Coronary artery (tissue), 2 donors: ENCODE data around the gene RAB3B.
"Not testable (repeated sequence)": the region's sequence is repeated elsewhere in the genome, so short reads cannot be mapped to it uniquely, and the experiment has no call there.

Experiments
- DNase-seq: peaks from one replicate; pipeline ENCODE4 v3.0.0-alpha.2; 2017; ENCODE audit warnings: low spot score
- H3K27ac ChIP-seq, 2 donors: fragments of 200-600 bp; sonication (generic); one replicate each; pipeline ENCODE4 v1.5.1; 2016 to 2019
- H3K4me3 ChIP-seq: fragments of 200-600 bp; sonication (generic); 2 replicates; pipeline ENCODE4 v1.5.1; 2016; ENCODE audit warnings: mild to moderate bottlenecking, moderate library complexity
- TF ChIP-seq, protein P1 (sequence below): fragments of 200-600 bp; sonication (generic); IDR thresholded peaks from one replicate; pipeline ENCODE4 v1.5.1; 2019; ENCODE audit warnings: antibody characterized with exemption

RAB3B gene

DNA sequence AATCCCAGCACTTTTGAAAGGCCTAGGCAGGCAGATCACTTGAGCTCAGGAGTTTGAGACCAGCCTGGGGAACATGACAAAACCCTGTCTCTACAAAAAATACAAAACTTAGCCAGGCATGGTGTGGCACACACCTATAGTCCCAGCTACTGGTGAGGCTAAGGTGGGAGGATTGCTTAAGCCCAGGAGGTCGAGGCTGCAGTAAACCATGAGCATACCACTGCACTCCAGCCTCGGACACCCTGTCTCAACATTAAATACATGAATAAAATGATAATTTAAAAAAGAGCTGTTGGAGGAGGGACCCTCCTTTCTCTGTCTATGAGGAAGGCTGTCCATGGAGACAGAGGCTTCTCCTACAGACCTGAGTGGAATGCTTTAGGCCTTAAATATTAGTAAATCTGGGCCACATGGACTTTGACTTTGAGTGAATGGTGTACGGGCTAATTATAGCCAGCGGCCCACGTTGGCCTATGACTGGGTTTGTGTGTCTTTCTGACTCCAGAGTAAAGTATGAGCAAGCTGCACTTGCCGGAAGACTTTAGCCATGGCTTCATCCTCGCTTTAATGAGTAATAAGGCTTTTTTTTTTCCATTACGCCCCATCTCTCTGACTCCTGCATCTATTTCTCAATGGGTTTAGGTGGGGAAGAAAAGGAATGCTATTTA is 21.3 kb downstream of the RAB3B start:
- DNase-seq = no peak
- Histone ChIP-seq H3K4me3 (no peak overlapping the region), H3K27ac (no peak overlapping the region)
- TF ChIP-seq, protein P1, sequence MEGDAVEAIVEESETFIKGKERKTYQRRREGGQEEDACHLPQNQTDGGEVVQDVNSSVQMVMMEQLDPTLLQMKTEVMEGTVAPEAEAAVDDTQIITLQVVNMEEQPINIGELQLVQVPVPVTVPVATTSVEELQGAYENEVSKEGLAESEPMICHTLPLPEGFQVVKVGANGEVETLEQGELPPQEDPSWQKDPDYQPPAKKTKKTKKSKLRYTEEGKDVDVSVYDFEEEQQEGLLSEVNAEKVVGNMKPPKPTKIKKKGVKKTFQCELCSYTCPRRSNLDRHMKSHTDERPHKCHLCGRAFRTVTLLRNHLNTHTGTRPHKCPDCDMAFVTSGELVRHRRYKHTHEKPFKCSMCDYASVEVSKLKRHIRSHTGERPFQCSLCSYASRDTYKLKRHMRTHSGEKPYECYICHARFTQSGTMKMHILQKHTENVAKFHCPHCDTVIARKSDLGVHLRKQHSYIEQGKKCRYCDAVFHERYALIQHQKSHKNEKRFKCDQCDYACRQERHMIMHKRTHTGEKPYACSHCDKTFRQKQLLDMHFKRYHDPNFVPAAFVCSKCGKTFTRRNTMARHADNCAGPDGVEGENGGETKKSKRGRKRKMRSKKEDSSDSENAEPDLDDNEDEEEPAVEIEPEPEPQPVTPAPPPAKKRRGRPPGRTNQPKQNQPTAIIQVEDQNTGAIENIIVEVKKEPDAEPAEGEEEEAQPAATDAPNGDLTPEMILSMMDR = no peak

DNA sequence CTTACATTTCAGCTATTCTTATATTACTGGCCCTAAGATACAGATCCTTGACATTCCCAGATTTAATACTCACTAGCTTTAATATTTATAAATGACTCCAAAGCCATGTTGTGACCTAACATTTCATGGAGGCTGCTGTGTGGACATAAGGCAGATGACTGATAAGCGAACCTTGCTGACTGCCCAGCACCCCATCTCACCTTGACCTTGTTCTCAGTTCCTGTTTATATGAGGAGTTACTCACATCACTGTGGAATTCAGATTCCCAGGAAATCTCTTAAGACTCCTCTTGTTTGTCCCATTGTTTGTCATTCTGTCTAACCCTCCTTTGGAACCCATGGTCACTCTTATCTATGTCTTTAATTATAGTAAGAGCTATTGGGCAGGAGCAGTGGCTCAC is 21.9 kb downstream of the RAB3B start:
- TF ChIP-seq, protein P1 = no peak
- no peak overlapping the region for H3K27ac ChIP-seq
- no peak overlapping the region for H3K4me3 ChIP-seq
- DNase-seq = no peak

DNA sequence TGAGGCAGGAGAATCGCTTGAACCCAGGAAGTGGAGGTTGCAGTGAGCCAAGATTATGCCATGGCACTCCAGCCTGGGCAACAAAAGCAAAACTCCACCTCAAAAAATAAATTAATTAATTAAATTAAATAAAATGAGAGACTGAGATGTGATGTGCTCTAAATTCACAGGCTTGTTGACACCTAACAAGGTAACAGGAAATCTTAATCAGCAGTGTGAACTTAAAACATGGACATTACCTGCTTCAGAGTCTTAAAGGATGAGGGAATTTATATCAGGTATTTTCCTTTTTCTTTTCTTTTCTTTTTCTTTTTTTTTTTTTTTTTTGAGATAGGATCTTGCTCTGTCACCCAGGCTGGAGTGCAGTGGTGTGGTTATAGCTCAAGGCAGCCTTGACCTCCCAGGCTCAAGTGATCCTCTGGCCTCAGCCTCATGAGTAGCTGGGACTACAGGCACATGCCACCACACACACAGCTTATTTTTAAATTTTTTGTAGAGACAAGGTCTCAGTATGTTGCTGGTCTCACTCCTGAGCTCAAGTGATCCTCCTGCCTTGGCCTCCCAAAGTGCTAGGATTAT is 23.2 kb downstream of the RAB3B start:
- H3K27ac ChIP-seq, H3K4me3 ChIP-seq, DNase-seq: not testable (repeated sequence)

DNA sequence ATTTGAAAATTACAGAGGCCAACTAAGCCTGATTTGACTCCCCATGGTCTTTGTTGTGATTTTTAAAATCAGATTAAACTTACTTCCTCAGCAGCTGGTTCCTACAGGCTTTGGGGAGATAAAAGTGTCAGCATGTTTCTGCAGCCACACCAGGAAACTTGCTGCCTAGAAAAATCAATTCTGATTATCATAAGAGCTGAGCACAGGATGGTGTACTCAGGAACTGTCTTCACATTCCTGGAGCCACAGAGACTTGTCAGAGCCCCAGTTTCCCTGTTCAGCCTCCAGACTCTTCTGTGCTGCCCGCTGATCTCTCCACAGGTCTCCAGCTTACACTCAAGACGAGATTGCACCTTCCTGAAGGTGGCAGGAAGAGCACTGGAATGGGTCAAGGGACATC is 23.9 kb downstream of the RAB3B start:
- TF ChIP-seq, protein P1 = no peak
- no peak overlapping the region for H3K27ac ChIP-seq
- no peak for DNase-seq
- no peak overlapping the region for H3K4me3 ChIP-seq

DNA sequence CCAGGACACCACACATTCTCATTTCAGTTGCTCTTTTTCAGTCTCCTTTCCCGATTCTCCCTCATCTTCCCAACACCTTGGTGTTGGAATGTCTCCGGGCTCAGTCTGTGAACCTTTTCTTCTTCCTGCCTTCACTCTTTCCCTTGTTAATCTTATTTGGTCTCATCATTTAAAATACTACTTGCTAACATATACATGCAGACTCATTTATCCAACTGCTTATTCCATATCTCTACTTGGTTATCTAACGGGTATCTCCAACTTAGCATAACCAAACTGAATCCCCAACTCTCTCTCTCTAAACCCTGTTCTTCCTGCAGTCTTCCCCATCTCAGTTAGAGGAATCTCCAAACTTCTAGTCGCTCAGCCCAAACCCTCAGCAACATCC is 26.2 kb downstream of the RAB3B start:
- DNase-seq = no peak
- TF ChIP-seq, protein P1 = no peak
- H3K27ac ChIP-seq = no peak overlapping the region
- H3K4me3 ChIP-seq = no peak overlapping the region

DNA sequence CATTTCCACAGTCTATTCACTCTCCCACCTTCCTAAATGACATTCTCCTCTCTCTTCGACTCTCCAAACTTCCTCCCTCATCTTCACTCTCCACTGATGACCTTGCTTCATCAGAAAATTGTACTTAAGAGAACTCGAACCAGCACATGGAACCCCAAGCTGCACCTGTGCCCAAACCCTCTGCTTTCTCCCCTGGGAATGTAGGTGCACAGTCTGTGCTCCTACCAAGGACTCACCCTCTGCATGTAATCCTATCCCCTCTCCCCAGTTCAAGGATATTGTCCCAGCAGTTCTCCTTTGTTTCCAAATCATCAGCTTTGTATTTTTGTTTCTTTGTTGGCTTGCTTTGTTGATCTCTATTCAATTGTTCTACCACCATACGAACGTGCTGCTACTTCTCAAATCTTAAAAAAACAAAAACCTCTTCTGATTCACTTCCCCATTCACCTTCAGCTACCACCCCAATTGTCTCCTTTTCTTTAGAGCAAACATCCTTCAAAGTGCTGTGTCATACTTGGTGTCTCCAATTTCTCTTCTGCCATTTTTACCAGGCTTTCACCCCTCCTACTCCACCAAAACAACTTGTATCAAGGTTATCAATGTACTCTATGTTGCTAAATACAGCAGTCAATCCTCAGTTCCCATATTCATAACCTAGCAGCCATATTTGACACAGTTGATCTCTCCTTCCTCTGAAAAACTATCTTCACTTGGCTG is 26.8 kb downstream of the RAB3B start:
- no peak overlapping the region for H3K27ac ChIP-seq
- DNase-seq = no peak
- TF ChIP-seq, protein P1 = no peak
- no peak overlapping the region for H3K4me3 ChIP-seq

DNA sequence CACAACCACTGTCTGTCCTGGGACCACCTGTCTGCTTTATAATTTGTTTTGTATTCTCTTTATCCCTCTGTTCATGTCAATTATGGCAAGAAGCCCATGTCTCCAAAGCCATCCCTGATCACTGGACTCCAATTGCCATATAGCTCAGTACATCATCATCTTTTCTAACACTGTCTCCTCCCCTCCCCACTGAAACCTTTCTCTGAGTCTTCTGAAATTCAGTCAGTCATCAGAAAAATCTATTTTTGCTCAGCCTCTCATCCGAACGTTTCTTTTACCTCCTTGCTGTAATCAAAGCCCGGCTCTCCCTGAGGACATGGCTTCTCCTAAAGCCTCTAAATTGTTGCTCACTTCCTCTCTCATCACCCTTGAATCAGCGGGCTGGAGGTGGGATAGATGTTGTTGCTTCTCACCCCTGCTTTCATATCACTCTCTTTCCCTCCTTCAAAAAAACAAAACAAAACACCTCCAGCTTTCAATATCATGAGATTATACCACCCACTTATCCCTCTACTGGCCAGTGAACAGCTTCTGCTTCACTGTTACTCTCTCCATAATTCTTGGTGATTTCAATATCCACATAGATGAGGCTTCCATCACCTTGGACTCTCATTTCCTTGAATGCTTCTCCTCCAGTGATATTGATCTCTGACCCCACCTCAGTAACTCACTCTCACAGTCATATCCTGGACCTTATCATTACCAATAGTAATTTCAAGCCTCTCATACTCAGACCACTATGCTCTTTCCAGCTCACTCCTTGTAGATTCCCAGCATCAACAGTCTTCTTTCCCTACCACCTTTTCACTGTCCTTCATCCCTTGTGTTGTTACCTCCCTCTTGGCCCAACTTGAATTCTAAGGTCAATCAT is 27.8 kb downstream of the RAB3B start:
- Histone ChIP-seq H3K4me3 (no peak overlapping the region), H3K27ac (no peak overlapping the region)
- no peak for DNase-seq
- TF ChIP-seq, protein P1 = no peak
